Stimulated activated CD8-positive, alpha-beta memory T cell treated with anti-CD3 and anti-CD28 coated beads, Interleukin-4, amount 100 ng/mL, for 48 hours (primary cell): Measurements from ENCODE around the gene PHF21B.
"Not testable (repeated sequence)": the region's sequence is repeated elsewhere in the genome, so short reads cannot be mapped to it uniquely, and the experiment has no call there.

ENCODE experiments used
- DNase-seq: peaks from one replicate; pipeline ENCODE4 v3.0.0-alpha.2; 2020

The PHF21B gene

DNA sequence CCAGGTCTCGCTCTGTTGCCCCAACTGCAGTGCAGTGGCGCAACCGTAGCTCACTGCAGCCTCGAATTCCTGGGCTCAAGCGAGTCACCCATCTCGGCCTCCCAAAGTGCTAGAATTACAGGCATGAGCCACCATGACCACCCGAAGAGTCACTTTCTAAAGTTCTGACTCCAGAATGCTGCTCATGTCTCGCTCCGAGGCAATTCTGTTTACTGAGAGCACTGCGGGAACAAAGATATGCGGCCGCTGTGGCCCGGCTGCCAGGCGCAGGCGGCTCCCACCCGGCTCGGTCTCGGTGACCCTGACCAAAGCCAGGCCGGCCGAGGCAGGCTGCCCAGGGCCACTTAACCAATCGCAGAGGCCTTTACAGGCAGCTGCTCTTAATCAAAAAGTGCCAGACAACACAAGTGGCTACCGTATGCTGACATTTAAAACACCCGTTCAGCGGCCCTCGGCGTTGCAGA lies 78.7 kb downstream of the PHF21B start:
- DNase-seq: no peak

DNA sequence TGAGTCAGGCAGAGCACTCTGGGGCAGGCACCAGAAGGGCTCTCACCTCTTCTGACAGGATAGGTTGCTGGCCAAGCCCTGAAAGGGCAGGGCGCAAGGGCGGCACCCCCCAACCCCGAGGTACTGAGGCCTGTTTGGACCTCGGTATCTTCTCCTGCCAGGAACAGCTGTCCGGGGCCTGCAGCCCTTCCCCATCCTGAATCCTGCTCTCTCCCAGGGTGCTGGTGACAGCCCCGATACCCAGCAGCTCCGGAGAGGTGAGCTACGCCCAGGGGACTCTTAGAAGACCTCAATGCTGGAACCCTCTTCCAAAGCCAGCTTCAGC lies 79.1 kb downstream of the PHF21B start:
- DNase-seq: no peak

DNA sequence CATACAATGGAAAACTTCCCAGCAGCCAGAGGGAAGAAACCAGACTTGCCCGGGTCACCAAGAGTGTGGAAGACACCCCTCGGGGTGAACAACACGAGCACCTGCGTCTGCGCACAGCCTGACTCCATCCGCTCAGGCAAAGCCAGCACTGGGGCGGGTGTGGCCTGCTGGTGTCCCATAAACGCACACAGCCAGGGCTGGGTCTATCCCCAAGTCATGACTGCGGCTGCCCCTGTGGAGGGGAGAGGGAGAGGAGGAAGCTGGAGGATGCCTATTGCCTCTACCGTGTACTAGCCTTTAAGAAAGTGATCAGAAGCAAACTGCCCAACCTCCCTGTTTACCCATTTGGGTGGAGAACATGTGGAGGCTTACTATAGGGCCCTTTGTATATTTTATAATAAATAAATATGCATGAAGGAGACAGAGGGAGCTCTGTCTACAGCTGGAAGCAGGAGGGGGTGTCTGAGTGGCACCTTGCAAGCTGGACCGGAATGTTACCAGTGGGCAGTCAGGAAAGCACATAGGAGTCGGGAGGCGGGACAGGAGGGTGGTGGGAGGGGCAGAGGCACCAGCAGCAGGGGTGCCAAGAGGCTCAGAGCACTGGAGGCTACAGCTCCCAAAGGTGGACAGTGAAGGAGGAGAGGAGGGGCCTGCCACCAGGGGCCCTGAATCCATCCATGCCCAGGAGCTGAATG lies 79.6 kb downstream of the PHF21B start:
- DNase-seq: no peak

DNA sequence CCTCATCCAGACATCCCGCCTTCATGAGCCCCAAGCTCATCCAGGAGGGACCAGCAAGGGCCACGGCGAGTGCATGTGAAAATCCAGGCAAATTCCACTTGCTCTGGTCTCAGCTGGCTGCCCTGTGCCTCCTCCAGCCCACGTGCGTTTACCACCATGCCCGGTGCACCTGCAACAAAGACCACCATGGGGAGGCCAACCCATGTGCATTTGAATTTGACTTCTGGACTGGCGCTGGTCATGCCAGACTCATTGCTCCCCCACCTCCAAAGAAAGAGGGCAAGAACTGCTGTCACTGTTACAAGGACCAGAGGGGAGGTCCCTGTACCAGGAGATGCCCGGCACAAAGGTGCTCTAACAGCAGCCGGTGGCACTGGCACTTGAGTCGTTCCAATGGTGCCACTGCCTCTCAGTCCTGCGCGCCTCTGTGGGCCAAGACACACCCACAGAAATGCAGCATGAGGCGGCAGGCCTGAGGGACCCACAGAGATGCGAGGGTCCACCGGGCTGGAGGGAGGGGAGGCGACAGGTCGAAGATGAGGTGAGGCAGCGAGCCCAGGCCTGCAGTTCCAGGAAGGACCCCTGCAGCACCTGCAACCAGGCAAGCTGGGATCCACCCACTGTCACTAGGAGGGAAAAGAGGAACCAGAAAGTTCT lies 80.3 kb downstream of the PHF21B start:
- DNase-seq: no peak

DNA sequence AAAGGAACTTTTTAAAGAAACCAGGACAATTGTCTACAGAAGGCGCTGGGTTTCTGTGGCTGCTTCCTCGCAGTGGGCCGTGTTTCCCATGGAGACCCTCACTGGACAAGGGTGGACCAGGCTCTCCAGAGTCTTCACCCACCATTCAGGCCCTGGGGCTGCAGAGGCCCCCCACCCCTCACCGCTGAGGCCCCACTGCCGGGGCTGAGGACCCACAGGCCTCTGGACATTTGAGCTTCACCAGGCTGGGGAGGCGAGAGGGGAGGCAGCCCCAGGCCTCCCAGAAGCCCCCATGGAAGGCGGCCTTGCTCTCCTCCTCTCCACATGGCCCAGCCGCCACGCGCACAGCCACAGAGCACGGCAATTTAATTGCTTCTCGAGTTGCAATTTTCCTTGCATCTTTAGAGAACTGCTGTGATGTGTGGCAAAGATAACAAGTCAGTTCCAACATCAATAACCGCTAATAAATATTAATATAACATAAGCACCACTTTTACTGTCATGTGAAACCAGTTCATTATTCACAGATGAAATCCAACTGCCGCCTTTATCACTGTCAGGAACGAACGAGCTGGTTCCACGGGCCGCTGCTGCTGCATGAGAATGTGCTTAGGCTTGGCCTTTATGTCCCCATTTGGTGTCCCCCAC lies 81.0 kb downstream of the PHF21B start:
- no peak for DNase-seq

DNA sequence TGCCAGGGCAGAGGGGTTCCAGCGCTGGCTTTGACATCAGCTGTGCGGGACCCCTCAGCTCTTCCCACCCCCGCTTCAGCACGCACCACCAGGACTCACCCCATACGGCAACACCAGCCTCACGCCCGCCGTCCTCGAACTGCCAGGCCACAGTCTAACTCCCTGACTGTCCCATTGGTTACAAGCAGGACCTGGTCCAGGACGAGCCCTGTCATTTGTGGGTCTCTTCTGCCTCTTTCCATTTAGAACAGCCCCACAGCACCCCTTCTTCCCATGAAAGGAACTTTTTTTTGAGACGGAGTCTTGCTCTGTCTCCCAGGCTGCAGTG lies 81.7 kb downstream of the PHF21B start:
- no peak for DNase-seq

DNA sequence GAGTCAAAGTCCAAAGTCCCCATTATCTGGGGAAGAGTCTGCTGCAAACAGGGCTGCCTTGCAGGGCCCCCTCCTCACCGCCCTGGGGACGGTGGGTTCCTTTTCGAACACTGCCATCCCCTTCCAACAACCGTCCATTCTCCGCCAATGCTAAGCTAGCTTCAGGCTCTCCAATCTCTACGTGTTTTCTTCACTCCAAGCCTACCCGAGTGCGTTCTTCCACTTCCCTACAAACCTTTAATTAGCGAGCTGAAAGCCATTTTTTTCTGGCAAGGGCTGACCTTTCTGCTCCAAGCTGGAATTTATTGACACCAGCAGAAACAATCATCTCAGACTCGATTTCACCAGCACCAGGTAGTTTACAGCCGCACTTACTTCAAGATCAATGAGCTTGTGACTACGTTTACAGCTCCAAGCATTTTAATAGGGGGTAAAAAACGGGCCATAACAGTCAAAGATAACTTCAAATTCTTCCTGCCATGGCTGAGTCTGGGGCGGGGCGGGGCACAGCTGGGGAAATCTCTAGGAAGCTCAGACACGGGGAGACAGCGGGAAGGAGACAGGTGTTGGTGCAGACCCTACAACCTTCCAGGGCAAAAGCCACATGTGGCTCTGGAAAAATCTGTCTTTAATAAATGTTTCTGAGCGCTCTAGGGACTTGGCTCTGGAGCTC lies 82.2 kb downstream of the PHF21B start:
- DNase-seq: no peak

DNA sequence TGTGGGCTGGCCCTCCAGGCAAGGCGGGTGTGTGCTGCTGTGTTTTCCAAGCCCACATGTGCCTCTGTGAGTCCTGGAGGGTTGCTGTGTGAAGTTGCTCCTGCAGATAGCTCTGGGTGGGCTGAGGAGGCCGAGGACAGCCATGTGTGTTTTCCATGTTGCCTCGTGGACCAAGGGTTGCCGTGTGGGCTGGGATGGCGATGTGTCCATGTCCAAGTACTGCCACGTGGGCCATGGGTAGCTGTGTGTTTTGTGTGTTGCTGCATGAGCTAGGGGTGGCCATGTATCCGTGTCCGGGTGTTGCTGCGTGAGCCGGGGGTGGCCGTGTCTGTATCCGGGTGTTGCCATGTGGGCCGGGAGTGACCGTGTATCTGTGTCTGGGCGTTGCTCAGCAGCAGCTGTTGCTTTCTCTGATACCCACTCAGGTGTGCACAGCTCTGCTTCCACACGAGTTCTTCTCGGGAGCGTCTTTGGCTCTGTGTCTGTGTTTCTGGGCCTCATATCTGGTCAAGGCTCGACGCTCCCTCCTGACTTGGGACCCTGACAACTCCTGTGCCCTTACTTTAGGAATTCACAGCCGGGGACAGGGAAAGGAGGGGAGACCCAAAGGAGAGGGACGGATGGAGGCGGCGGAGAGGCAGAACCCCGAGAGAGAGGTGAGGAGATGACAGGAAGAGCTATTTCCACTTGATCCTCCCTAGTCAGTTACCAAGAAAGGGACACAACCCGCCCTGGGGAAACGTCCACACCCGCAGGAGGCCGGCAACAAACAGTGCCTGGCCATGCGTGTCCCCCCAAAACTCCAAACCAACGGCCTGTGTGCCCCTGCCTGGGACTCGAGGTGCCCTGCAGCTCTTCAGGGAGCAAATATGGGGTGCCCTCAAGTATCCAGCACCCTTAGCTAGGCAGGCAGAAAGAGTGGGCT lies 83.1 kb downstream of the PHF21B start:
- no peak for DNase-seq

DNA sequence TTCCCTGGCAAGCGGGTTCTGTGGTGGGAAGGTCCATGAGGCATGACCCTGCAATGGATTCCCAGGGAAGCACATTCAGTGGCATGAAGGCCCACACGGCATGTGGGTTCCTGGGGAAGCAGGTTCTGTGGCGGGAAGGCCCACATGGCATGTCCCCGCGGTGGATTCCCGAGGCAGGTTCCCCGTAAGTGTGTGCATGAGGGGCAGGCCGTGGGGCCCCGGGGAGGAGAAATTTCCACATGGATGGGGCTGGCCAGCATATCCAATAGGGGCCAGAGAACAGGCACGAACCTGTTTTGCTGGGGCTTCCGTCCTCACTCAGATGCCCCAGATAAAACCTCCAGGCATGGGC lies 83.7 kb downstream of the PHF21B start:
- DNase-seq: no peak

DNA sequence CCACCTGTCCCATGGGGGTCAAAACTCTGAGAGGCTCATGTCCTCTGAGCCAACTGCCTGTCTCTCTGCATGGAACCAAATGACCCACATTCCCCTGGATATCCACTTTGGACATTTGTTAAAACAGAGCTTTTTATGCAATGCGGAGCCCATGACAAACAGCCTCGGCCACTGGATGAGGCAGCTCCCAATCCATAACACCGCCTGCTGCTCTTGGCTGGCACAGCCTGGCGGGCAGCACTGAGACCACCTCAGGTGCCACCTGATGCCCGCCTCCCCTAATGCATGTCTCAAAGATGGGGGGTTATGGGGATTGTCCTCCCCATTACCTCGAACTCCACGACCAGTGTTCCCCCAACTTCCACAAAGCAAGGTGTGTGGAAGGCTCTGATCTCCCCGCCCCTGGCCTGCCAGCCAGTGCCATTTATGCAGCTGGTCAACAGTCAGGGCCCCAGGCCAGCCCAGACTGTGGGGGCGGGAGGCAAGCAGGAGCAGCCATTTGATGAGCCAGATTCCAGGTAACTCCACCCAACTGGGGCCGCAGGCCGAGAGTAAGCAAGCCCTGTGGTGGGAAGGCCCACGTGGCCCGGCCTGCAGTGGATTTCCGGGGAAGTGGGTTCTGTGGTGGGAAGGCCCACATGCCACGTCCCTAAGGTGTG lies 84.2 kb downstream of the PHF21B start:
- DNase-seq: no peak

DNA sequence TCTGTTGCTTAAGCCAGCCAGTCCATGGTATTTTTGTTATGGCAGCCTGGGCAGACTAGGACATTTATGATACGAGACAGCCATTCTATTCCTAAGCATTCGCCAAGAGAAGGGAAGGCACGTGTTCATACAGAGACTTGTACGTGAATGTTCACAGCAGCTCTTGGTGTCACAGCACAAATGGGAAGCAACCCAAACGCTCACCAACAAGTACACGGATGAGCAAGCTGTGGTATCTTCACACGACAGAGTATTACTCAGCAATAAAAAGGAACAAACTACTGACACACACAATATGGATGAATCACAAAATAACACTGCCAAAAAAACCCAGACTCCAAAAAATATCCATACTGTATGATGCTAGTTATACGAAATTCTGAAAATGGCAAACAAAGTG lies 85.1 kb downstream of the PHF21B start:
- no peak for DNase-seq

DNA sequence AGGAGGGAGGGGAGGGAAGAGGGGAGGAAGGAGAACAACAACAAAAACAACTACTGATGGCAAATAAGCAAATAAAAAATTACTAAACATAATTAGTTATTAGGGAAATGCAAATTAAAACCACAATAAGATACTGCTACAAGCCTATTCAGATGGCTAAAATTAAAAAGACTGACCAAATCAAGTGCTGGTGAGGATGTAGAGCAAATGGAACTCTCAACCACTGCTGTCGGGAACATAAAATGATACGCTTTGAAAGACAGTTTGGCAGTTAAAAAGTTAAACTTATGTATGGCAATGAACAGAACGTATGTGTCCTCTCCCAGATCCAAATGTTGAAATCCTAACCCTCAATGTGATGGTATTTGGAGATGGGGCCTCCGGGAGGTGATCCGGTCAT lies 85.7 kb downstream of the PHF21B start:
- no peak for DNase-seq

DNA sequence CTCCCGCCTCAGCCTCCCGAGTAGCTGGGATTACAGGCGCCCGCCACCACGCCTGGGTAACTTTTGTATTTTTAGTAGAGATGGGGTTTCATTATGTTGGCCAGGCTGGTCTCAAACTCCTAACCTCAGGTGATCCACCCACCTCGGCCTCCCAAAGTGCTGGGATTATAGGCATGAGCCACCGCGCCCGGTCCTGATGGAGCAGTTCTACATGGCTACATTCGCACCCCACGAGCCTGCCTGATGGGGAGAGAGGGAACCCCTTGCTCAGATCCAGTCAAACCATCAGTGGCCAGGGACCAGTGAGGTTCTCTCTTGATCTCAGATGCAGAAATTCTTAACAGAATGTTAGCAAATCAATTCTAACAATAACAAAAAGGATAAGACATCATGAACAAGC lies 88.0 kb downstream of the PHF21B start:
- not testable (repeated sequence) for DNase-seq

DNA sequence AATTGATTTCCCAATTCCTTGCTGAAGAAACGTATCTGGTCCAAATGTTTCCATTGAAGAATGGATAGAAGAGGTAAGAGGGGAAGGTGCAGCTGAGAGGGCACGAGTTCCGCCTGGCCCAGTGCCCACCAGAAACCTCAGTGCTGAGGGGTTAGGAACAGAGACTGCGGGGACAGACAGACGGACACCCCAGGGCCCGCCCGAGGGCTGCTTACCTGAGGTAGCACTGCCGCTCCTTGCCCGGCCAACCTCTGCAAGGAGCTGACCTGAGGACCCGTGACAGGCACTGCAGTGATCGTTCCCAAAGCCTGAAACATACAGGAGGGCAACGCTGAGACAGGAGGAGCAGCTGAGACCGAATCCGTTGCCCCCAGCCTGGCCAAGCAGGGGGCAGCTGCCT lies 89.6 kb downstream of the PHF21B start:
- DNase-seq: no peak

DNA sequence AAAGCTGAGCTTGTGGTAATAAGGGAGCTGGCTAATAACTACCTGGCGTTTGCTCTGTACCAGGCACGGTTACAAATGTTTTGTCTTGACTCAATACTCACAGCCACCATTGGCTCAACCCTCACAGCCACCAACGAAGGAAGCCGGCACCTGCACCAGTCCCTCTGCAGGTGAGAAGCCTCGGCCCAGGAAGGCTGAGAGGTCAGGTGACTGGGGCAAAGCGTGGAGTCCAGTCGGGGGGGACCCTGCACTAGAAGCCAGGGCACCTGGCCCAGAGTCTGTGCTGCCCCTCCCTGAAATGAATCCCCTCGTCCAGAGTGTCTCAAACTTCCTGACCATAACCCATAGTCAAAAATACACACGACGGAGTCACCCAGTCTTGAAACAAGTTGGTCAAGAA lies 90.1 kb downstream of the PHF21B start:
- no peak for DNase-seq

DNA sequence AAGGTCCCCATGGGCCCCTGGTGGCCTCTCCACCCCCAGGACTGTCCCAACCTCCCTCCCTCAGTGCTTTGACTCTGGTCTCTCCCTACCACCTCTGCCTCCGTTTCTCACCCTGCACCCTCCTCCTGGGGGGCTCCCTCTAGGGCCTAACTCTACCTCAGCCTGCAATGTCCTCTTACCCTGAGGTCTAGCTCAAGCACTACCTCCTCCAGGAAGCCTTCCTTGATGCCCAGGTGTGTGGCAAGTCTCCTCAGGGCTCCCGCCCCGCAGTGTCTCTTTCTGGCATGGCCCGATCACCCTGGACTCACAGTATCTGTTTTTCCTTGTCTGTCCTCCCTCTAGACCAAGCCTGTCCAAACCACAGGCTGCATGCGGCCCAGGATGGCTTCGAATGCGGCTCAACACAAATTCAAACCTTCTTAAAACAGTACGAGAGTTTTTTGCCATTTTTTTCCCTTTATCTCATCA lies 90.8 kb downstream of the PHF21B start:
- no peak for DNase-seq

DNA sequence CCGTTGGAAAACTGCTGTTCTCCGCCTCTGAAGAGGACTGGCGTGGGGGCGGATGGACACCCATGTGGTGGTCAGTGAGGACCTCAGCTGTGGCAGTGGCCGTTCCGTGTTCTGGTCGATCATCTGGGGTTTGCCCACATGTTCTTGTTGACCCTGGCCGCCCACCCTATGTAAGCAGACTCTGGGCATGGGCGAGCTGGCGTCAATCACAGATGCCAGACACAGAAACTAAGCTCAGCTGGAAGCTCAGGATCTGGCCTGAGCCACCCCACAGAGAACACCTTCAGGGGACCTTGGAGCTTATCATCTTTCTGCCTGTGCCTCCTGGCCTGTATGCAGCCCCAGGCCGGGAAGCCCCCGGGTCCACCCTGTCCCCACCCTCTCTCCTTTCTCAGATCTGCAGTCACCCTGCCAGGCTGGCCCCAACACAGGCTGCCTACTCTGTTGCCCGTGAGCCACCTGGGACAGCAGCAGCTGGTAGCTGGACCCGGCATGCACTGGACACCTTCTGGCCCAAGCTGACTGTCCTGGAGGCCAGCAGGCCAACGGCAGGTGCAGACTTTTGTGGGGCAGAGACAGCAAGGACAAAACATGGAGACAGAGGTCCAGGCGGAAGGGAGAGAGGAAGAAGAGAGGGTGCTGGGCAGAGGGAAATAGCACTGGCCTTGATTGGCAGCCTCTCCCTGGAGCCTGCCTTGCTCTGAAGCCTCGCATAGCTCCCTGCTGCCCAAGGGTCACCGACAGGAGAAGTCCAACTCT lies 91.5 kb downstream of the PHF21B start:
- DNase-seq: no peak

DNA sequence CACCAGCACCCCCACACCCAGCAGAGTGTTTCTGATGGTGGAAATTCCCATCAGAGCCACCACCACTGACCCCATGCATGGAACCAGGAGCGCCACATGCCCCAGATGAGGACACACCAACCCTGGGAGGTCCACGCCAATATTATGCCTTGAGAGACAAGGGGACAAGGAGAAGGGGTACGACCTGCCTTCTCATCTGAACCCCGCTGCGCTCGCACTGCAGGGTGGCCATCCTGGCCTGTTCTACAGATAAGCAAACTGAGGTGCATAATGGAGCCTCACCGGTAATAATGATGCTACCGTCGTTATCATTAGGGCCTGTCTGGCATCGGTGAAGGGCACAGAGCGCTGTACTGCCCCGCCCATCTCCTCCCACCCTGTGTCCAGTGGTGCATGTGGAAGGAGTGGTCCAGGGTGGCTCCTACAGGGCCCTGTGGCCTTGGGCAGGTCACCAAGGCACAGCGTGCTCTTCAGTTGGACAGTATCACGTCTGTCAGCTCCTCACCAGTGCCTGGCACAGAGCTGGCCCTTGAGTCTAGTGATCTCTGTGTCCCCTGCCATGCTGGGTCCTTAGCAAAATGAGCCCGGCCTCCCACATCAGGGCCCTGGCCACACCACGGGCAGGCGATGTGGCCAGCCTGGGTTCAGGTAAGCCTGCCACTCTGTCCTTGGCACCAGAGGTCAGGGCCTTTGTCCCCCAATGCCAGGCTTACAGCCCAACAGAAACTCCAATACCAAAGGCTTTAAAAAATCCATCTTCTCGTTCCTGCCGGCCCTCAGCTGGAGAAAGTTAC lies 92.2 kb downstream of the PHF21B start:
- no peak for DNase-seq

DNA sequence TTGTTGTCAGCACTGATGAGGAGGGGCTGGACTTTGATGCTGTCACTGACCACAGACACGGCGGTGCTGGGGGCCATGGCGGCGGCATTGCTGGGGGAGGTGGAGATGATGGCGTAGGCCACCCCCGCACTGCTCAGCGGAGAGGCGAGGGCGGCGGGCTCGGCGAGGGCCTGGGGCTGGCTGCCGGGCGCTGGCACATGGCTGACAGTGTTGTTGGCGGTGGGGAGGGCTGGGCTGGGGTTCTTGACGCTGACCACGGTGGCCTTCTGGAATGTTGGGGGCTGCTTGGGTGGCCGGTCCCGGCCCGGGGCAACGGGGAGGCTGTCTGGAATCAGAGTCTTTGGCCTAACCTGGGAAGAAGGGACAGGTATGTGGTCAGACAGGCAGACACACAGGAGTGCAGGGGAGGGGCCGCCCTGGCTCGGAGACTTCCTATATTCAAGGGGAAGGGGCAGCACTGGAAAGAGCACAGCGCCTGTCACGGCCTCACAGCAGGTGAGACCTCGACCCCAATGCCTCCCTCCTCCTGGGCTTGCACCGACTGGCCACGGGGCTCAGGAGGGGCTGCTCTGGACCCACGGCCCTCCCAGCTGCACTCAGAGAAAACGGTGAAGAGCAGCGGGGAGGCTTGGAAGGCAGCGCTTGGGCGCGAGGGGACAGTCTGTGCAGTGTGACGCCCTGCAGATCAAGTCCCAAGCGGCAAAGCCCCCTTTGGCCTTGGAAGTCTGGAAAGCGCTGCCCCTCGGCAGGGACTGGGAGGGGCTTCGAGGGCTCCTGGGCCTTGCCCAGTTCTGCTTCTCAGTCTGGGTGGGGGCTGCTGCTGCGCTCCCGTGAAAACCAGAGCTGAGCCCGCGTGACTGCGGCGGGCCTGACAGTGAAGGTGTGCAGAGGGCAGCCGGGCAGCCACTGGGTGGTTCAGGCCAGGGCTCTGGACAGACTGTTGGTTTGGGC lies 93.2 kb downstream of the PHF21B start:
- DNase-seq: no peak

DNA sequence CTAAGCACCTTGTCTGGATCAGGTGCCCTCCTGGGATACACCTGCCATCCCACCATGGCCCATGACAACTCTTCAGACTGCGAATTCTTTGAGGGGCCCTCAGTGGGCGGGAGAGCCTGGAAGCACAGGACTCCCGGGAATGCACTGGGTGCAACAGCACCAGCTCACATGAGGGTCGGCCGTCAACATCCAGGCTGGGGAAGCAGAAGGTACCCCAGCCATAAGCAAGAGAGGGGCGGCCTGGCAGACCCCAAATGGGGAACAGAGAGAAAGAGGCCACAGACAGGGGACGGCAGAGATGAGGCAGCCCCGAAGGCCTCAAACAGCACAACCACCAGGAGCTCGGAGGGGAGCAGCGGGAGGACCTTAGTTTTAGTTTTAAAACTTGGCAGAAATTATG lies 94.4 kb downstream of the PHF21B start:
- DNase-seq: no peak
